ENCODE data around the gene HMGN1.

Gene HMGN1

DNA sequence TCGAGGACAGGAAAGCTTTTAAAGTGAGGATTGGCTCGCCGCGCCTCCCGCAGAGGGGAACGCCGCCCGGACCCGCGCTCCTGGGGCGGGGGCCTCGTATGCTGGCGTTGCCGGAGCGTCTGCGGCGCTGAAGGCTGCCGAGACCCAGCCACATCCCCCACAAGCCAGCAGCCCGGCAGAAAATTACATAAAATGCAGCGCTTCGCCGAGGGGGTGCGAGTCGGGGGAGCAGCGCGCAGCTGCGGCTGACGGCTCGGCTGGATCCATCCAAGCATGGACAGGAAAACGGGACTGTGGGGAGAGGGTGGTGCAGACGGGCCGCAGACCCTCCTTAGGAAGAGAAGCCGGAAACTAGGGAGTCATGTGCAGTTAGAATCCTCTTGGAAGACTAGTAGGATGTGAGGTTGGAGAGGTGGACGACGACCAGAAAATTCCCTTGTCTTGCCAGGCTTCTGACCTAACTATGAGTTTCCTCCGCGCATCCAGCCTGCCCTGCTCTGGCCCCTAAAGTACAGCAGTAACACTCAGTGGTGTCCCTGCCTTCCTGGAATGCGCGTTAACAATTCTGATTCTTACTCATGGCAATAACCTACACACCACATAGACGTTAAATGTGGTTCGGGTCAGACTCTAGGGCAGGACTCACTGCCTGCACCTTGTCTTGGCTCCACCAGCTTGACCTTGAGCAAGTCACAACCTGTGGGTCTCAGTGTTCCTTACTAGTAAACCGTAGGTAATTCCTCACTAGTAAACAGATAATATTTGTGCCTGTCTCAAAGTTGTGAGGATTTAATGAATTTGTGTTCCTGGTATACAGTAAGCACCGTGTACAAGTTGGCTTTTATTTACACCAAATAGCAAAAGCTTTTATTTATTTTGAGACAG is 34.5 kb downstream of the HMGN1 start:
- peak overlapping the region; percentile 87 for H3K4me3 Mint-ChIP-seq

GRCh38 chr21:39313571-39314142 is 35.2 kb downstream of the HMGN1 start, which contains the start of gene BRWD1:
Gene BRWD1, minus strand, starts transcription at chr21:39313632. Its CDS starts 141 bp downstream, at chr21:39313491.
- intact Hi-C loops (cut with micrococcal nuclease) = loop anchor here (2.0 to 10.0 kb wide), 2 partner anchors 75 to 131 kb away; partner anchors contain the start of gene LCA5L
- no peaks in the 10 kb centered on the region for H3K27me3 Mint-ChIP-seq
- H3K27ac Mint-ChIP-seq = peak within 1 kb of the TSS; percentile 93
- peaks cover 52% of the 10 kb centered on the region for H3K36me3 Mint-ChIP-seq (ENCODE audit: low read depth)
- H3K9me3 Mint-ChIP-seq = no peaks in the 10 kb centered on the region
- H3K4me3 Mint-ChIP-seq = peak within 1 kb of the TSS; percentile 87
- peaks cover 56% of the 10 kb centered on the region for H3K4me1 Mint-ChIP-seq (ENCODE audit: low read depth)

More for the DNA sequence above, 34.5 kb downstream of the HMGN1 start:
- Mint-ChIP-seq H3K4me1 (ENCODE audit: low read depth) (peaks cover 55% of the 10 kb centered on the region), H3K9me3 (no peaks in the 10 kb centered on the region), H3K27ac (peak overlapping the region; percentile 93), H3K27me3 (no peaks in the 10 kb centered on the region), H3K36me3 (ENCODE audit: low read depth) (peaks cover 45% of the 10 kb centered on the region)
- intact Hi-C loops (cut with micrococcal nuclease) = loop anchor here (10.0 kb wide), 1 partner anchor 130 kb away; the partner anchor contains the start of gene LCA5L

DNA sequence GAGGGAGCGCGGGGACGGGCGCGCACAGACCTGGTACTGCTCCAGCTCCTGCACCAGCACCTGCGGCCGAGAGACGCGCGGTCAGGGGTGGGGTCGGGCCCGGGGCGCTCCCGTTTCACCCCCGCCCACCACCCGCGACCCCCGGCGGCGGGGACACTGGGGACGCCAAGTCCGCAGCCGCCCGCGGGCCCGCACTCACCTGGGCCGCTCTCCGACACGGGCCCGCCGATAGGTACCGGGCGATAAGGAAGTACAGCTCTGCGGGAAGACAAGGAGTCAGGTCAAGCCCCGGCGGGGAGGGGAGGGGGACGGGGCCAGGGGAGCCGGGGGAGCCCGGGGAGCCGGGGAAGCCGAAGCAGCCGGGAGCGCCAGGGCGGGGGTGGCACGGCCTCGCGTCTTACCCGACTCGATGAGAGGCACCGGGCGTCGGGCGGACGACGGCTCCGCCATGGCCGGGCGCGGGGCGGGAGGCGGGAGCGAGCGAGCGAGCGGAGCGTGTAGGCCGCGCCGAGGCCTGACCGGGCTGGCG is 35.8 kb downstream of the HMGN1 start:
- Mint-ChIP-seq H3K36me3 (ENCODE audit: low read depth) (peaks cover 56% of the 10 kb centered on the region), H3K9me3 (no peaks in the 10 kb centered on the region), H3K27ac (peak overlapping the region; percentile 93), H3K4me1 (ENCODE audit: low read depth) (peaks cover 53% of the 10 kb centered on the region), H3K27me3 (no peaks in the 10 kb centered on the region), H3K4me3 (peak overlapping the region; percentile 87)
- intact Hi-C loops (cut with micrococcal nuclease) = loop anchor here (2.0 to 10.0 kb wide), 2 partner anchors 76 to 132 kb away; partner anchors contain the start of gene LCA5L

- Mint-ChIP-seq H3K36me3 (ENCODE audit: low read depth) (peaks cover 56% of the 10 kb centered on the region), H3K27ac (peak overlapping the region; percentile 93), H3K4me1 (ENCODE audit: low read depth) (peaks cover 46% of the 10 kb centered on the region), H3K4me3 (peak overlapping the region; percentile 87), H3K9me3 (no peaks in the 10 kb centered on the region), H3K27me3 (no peaks in the 10 kb centered on the region)
- intact Hi-C loops (cut with micrococcal nuclease) = loop anchor here (1.0 to 10.0 kb wide), 3 partner anchors 37 to 132 kb away; partner anchors contain the start of genes HMGN1 and LCA5L
These were observed 36.5 kb downstream of the HMGN1 start for GRCh38 chr21:39312112-39313041.

DNA sequence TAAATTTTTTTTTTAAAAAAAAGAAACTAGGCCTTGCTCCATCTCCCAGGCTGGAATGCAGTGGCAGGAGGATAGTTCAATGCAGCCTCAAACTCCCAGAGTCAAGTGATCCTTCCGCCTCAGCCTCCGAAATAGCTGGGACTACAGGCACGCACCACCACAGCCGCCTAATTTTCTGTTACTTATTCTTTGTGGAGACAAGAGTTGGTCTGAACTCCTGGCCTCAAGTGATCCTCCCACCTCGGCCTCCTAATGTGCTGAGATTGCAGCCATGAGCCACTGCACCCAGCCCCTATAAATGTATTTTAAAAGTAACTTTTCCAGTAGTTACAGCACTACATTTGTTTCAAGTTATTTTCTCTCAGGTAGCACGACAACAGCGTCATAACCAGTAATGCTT is 37.7 kb downstream of the HMGN1 start:
- no peak overlapping the region for H3K4me3 Mint-ChIP-seq
- no peaks in the 10 kb centered on the region for H3K27me3 Mint-ChIP-seq
- H3K27ac Mint-ChIP-seq = no peak overlapping the region
- H3K36me3 Mint-ChIP-seq (ENCODE audit: low read depth) = peaks cover 56% of the 10 kb centered on the region
- intact Hi-C loops (cut with micrococcal nuclease) = loop anchor here (10.0 kb wide), 1 partner anchor 134 kb away; the partner anchor contains the start of gene LCA5L
- H3K9me3 Mint-ChIP-seq = no peaks in the 10 kb centered on the region
- peaks cover 43% of the 10 kb centered on the region for H3K4me1 Mint-ChIP-seq (ENCODE audit: low read depth)

- peaks cover 73% of the 10 kb centered on the region for H3K36me3 Mint-ChIP-seq (ENCODE audit: low read depth)
- no peak overlapping the region for H3K27ac Mint-ChIP-seq
- intact Hi-C loops (cut with micrococcal nuclease) = no loop called here
These were observed 41.4 kb downstream of the HMGN1 start for GRCh38 chr21:39307466-39307865.

GRCh38 chr21:39300587-39300986 is 48.3 kb downstream of the HMGN1 start:
- no peaks in the 10 kb centered on the region for H3K27me3 Mint-ChIP-seq
- peaks cover 12% of the 10 kb centered on the region for H3K9me3 Mint-ChIP-seq
- intact Hi-C loops (cut with micrococcal nuclease) = no loop called here
- no peak overlapping the region for H3K4me3 Mint-ChIP-seq
- H3K4me1 Mint-ChIP-seq (ENCODE audit: low read depth) = peaks cover 4% of the 10 kb centered on the region
- H3K27ac Mint-ChIP-seq = no peak overlapping the region
- peaks cover 85% of the 10 kb centered on the region for H3K36me3 Mint-ChIP-seq (ENCODE audit: low read depth)

More at GRCh38 chr21:39307466-39307865, 41.4 kb downstream of the HMGN1 start:
- no peaks in the 10 kb centered on the region for H3K9me3 Mint-ChIP-seq
- no peak overlapping the region for H3K4me3 Mint-ChIP-seq
- H3K27me3 Mint-ChIP-seq = no peaks in the 10 kb centered on the region
- peaks cover 27% of the 10 kb centered on the region for H3K4me1 Mint-ChIP-seq (ENCODE audit: low read depth)

GRCh38 chr21:39296891-39297290 is 52.0 kb downstream of the HMGN1 start:
- intact Hi-C loops (cut with micrococcal nuclease) = no loop called here
- no peaks in the 10 kb centered on the region for H3K27me3 Mint-ChIP-seq
- no peak overlapping the region for H3K27ac Mint-ChIP-seq
- peaks cover 12% of the 10 kb centered on the region for H3K9me3 Mint-ChIP-seq
- peaks cover 4% of the 10 kb centered on the region for H3K4me1 Mint-ChIP-seq (ENCODE audit: low read depth)
- H3K36me3 Mint-ChIP-seq (ENCODE audit: low read depth) = peaks cover 86% of the 10 kb centered on the region
- H3K4me3 Mint-ChIP-seq = no peak overlapping the region
